ENCODE data around the gene ATP6V1G2. TPM values are rescaled to one million over a fixed set of nuclear protein-coding genes. Genes with fewer than 3 reads are reported as not detected.
"Not testable (repeated sequence)": the region's sequence is repeated elsewhere in the genome, so short reads cannot be mapped to it uniquely, and the experiment has no call there.

Gene ATP6V1G2
- total RNA-seq, 1 donor from 2014 or later = 95.6 TPM

GRCh38 chr6:31525932-31526591 lies 20.3 kb downstream of the ATP6V1G2 start:
- peaks cover 8% of the 10 kb centered on the region for H3K36me3 Mint-ChIP-seq (ENCODE audit: unreplicated experiment)
- no peaks in the 10 kb centered on the region for H3K9me3 Mint-ChIP-seq (ENCODE audit: unreplicated experiment)
- DNase-seq = no peak
- no peak overlapping the region for H3K27ac Mint-ChIP-seq (ENCODE audit: unreplicated experiment)
- no peak for TF ChIP-seq CTCF (IDR thresholded peaks at IDR 0.05; ENCODE audit: partially characterized antibody, unreplicated experiment)
- H3K4me1 Mint-ChIP-seq (ENCODE audit: low read depth, unreplicated experiment) = peaks cover 3% of the 10 kb centered on the region
- no peak overlapping the region for H3K4me3 Mint-ChIP-seq (ENCODE audit: unreplicated experiment)
- peaks cover 6% of the 10 kb centered on the region for H3K27me3 Mint-ChIP-seq (ENCODE audit: unreplicated experiment)

- peaks cover 7% of the 10 kb centered on the region for H3K36me3 Mint-ChIP-seq (ENCODE audit: unreplicated experiment)
- no peak overlapping the region for H3K4me3 Mint-ChIP-seq (ENCODE audit: unreplicated experiment)
- DNase-seq = no peak
- H3K9me3 Mint-ChIP-seq (ENCODE audit: unreplicated experiment) = no peaks in the 10 kb centered on the region
- H3K4me1 Mint-ChIP-seq (ENCODE audit: low read depth, unreplicated experiment) = peaks cover 3% of the 10 kb centered on the region
- peaks cover 6% of the 10 kb centered on the region for H3K27me3 Mint-ChIP-seq (ENCODE audit: unreplicated experiment)
- no peak overlapping the region for H3K27ac Mint-ChIP-seq (ENCODE audit: unreplicated experiment)
- no peak for TF ChIP-seq CTCF (IDR thresholded peaks at IDR 0.05; ENCODE audit: partially characterized antibody, unreplicated experiment)
Observed at GRCh38 chr6:31525553-31525931, 20.9 kb downstream of the ATP6V1G2 start.

GRCh38 chr6:31521835-31522234 lies 24.6 kb downstream of the ATP6V1G2 start:
- Mint-ChIP-seq H3K27me3 (ENCODE audit: unreplicated experiment) (no peaks in the 10 kb centered on the region), H3K36me3 (ENCODE audit: unreplicated experiment) (no peaks in the 10 kb centered on the region), H3K4me3 (ENCODE audit: unreplicated experiment) (no peak overlapping the region), H3K27ac (ENCODE audit: unreplicated experiment) (no peak overlapping the region), H3K4me1 (ENCODE audit: low read depth, unreplicated experiment) (no peaks in the 10 kb centered on the region), H3K9me3 (ENCODE audit: unreplicated experiment) (no peaks in the 10 kb centered on the region)
- TF ChIP-seq CTCF (IDR thresholded peaks at IDR 0.05; ENCODE audit: partially characterized antibody, unreplicated experiment) = no peak
- no peak for DNase-seq

- peaks cover 2% of the 10 kb centered on the region for H3K27me3 Mint-ChIP-seq (ENCODE audit: unreplicated experiment)
- peaks cover 2% of the 10 kb centered on the region for H3K4me1 Mint-ChIP-seq (ENCODE audit: low read depth, unreplicated experiment)
- H3K9me3 Mint-ChIP-seq (ENCODE audit: unreplicated experiment) = peaks cover 2% of the 10 kb centered on the region
- H3K36me3 Mint-ChIP-seq (ENCODE audit: unreplicated experiment) = no peaks in the 10 kb centered on the region
- no peak for TF ChIP-seq CTCF (IDR thresholded peaks at IDR 0.05; ENCODE audit: partially characterized antibody, unreplicated experiment)
- H3K4me3 Mint-ChIP-seq (ENCODE audit: unreplicated experiment) = no peak overlapping the region
- no peak overlapping the region for H3K27ac Mint-ChIP-seq (ENCODE audit: unreplicated experiment)
- DNase-seq = no peak
Observed at GRCh38 chr6:31513456-31514165, 32.8 kb downstream of the ATP6V1G2 start.

GRCh38 chr6:31510007-31510406 lies 36.4 kb downstream of the ATP6V1G2 start:
- no peak for TF ChIP-seq CTCF (IDR thresholded peaks at IDR 0.05; ENCODE audit: partially characterized antibody, unreplicated experiment)
- Mint-ChIP-seq H3K4me1 (ENCODE audit: low read depth, unreplicated experiment) (peaks cover 2% of the 10 kb centered on the region), H3K9me3 (ENCODE audit: unreplicated experiment) (peaks cover 2% of the 10 kb centered on the region), H3K27me3 (ENCODE audit: unreplicated experiment) (peaks cover 2% of the 10 kb centered on the region), H3K4me3 (ENCODE audit: unreplicated experiment) (no peak overlapping the region), H3K27ac (ENCODE audit: unreplicated experiment) (no peak overlapping the region), H3K36me3 (ENCODE audit: unreplicated experiment) (no peaks in the 10 kb centered on the region)
- DNase-seq = no peak

GRCh38 chr6:31509036-31509435 lies 37.4 kb downstream of the ATP6V1G2 start:
- not testable (repeated sequence) for H3K27me3 Mint-ChIP-seq (ENCODE audit: unreplicated experiment); H3K9me3 Mint-ChIP-seq (ENCODE audit: unreplicated experiment); DNase-seq; H3K4me3 Mint-ChIP-seq (ENCODE audit: unreplicated experiment); H3K36me3 Mint-ChIP-seq (ENCODE audit: unreplicated experiment); H3K4me1 Mint-ChIP-seq (ENCODE audit: low read depth, unreplicated experiment); H3K27ac Mint-ChIP-seq (ENCODE audit: unreplicated experiment)

Measured in glutamatergic neuron (in vitro differentiated cells).